WTC11 (cell line): ENCODE measurements around the gene CHI3L1.

Source experiments
- FOXP1 ChIP-seq: sonication (generic); formaldehyde crosslinking; IDR thresholded peaks from 2 replicates; pipeline ENCODE4 v1.8.0; 2022; ENCODE audit warnings: missing genetic modification reagents, mild to moderate bottlenecking, moderate library complexity, borderline replicate concordance
- MAX ChIP-seq: sonication (generic); formaldehyde crosslinking; IDR thresholded peaks from 2 replicates; pipeline ENCODE4 v1.8.0; 2022; ENCODE audit warnings: mild to moderate bottlenecking, missing genetic modification reagents
- USF1 ChIP-seq: sonication (generic); formaldehyde crosslinking; IDR thresholded peaks from 2 replicates; pipeline ENCODE4 v1.8.0; 2022; ENCODE audit warnings: mild to moderate bottlenecking, missing genetic modification reagents
- TF ChIP-seq, protein P1 (sequence below): fragments of 200-600 bp; IDR thresholded peaks from 2 replicates; pipeline ENCODE4 v1.8.0; 2022; ENCODE audit warnings: antibody characterized with exemption

DNA sequence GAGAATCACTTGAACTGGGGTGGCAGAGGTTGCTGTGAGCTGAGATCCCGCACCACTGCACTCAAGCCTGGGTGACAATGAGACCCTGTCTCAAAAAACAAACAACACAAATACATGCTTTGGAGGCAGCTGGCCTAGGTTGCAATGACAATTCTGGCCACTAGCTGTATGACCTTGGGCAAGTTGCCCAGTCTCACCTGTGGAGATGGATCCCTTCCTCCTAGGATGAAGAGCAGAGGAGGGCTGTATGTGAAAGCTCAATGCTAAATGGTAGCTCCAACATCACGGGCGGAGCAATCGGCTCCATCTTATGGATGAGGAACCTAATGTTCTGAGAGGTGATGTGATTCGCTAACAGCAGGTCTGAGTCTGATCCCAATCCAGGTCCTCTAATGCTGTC, 38.4 kb downstream of the CHI3L1 start:
- TF ChIP-seq, protein P1, sequence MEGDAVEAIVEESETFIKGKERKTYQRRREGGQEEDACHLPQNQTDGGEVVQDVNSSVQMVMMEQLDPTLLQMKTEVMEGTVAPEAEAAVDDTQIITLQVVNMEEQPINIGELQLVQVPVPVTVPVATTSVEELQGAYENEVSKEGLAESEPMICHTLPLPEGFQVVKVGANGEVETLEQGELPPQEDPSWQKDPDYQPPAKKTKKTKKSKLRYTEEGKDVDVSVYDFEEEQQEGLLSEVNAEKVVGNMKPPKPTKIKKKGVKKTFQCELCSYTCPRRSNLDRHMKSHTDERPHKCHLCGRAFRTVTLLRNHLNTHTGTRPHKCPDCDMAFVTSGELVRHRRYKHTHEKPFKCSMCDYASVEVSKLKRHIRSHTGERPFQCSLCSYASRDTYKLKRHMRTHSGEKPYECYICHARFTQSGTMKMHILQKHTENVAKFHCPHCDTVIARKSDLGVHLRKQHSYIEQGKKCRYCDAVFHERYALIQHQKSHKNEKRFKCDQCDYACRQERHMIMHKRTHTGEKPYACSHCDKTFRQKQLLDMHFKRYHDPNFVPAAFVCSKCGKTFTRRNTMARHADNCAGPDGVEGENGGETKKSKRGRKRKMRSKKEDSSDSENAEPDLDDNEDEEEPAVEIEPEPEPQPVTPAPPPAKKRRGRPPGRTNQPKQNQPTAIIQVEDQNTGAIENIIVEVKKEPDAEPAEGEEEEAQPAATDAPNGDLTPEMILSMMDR, result no peak
- TF ChIP-seq FOXP1, result no peak
- TF ChIP-seq MAX (CRISPR knock-in tag), result no peak
- no peak for TF ChIP-seq USF1 (CRISPR knock-in tag)
